ENCODE data around the gene MASP1.

The MASP1 gene

DNA sequence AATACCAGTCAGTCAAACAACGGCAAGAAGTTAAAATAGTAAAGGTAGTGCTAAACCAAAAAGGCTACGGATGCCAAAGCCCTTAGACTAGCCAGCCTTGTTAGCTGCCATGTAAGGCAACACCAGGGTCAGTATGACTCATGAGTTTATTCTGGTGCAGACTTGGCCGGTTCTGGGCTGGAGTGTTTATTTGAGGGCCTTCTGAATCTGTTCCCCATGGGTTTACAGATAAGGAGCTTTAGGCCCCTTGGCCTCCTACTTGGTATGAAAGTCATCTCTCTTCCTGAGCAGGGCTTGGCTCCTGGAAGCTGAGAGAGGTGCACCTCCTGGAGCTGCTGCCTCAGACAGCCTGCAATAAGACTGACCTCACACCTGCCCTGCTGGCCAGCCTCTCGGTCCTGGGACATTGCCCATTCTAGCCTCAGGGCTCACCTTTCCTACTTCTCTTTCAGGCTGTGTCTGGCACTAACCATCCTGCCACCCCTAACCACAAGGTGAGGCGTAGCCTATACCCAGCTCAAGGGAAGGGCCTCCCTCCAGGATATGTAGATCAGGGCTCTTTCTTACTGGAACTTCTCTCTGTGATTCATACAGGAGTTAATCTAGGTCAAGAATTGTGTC is 104.6 kb downstream of the MASP1 start:
- Mint-ChIP-seq H3K27ac (no peak overlapping the region), H3K4me3 (no peak overlapping the region), H3K4me1 (peaks cover 3% of the 10 kb centered on the region), H3K36me3 (no peaks in the 10 kb centered on the region), H3K9me3 (peaks cover 2% of the 10 kb centered on the region), H3K27me3 (peaks cover 19% of the 10 kb centered on the region)
- DNase-seq (ENCODE audit: low spot score in 2 of 2), result no peak
- no peak for ATAC-seq (ENCODE audit: low read depth)

DNA sequence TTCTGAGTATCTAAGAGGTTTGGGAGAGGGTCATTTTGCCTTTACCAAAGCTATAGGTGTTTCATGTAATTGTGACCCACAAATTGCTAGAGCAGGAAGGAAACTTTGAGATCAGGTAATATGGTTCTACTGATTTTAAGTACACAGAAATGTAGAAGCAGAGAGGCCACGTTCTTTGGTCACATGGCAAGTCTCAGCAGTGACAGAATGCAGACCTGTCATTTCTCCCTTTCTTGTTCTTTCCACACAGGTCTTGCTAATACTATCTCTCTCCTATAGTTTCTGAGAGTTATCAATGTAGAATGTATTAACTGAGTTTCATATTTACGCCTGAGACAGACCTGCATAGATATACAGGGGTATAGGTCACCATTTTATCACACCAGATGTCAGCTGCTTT is 105.2 kb downstream of the MASP1 start:
- Mint-ChIP-seq H3K4me3 (no peak overlapping the region), H3K9me3 (peaks cover 2% of the 10 kb centered on the region), H3K27ac (no peak overlapping the region), H3K4me1 (peaks cover 3% of the 10 kb centered on the region), H3K36me3 (no peaks in the 10 kb centered on the region), H3K27me3 (peaks cover 17% of the 10 kb centered on the region)
- ATAC-seq (ENCODE audit: low read depth), result no peak
- DNase-seq (ENCODE audit: low spot score in 2 of 2), result no peak

GRCh38 chr3:187185759-187186158 is 105.8 kb downstream of the MASP1 start:
- DNase-seq (ENCODE audit: low spot score in 2 of 2) (no peak), ATAC-seq (ENCODE audit: low read depth) (no peak)
- Mint-ChIP-seq H3K36me3 (no peaks in the 10 kb centered on the region), H3K4me1 (peaks cover 3% of the 10 kb centered on the region), H3K4me3 (no peak overlapping the region), H3K27ac (no peak overlapping the region), H3K27me3 (peaks cover 12% of the 10 kb centered on the region), H3K9me3 (peaks cover 2% of the 10 kb centered on the region)
